HuH-7.5 (cell line): ENCODE measurements around the gene LAMA2.

Experiments used
- DNase-seq: peaks from one replicate; pipeline ENCODE4 v3.0.0; 2011; ENCODE audit warnings: low spot score

LAMA2 gene

DNA sequence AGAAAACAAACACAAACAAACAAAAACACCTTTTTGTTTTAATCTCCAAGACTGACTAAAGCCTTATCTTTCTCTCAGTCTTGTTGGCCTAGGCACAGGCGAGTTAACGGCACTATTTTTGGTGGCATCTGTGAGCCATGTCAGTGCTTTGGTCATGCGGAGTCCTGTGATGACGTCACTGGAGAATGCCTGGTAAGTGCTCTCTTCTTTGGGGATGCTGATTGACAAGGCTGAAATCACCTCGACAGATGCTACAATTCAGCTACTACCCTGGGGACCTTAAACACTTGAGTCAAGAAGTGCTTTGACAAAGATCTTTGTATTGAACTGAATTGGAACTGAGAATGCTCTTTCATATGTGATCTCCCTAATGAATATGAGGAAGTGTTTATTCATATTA is 384.1 kb downstream of the LAMA2 start:
- no peak for DNase-seq

GRCh38 chr6:129269076-129269475 is 386.1 kb downstream of the LAMA2 start:
- no peak for DNase-seq

- DNase-seq, result no peak
Measured at GRCh38 chr6:129269891-129270290, 387.0 kb downstream of the LAMA2 start.

GRCh38 chr6:129270450-129270849 is 387.5 kb downstream of the LAMA2 start:
- no peak for DNase-seq

DNA sequence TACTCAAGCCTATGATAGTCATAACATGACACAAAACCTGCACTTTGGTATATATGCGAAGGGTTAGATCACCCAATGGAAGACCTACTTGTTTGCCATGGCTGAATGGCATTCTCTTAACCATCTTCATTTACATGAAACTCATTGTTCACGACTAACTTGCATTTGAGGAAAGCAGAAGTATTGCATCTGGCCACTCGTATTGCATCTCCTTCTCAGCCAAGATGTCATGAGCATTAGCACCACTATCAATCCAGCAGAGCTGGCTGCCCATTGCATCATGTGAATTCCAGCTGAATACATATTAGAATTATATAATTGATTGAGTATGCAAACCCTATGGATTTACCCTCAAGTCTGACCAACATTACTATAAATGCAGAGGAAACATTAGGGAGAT is 390.2 kb downstream of the LAMA2 start:
- DNase-seq, result no peak

DNA sequence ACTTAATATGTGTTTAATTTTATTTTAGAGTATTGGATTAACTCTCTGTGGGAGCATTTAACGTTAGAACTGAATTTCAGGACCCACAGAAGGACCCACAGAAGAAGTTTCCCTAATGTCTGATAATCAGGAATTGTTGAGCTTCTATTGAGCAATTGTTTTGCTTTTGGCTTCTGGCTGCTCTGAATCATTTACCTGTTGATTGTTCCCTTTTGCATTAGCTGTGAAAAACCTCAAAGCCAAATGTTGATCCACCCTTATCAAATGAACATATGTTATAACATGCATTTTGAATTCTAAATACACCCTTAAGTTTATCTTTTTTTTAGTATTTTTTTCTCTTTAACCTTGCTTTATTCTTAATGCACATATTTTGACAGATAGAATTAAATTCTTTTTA is 393.5 kb downstream of the LAMA2 start:
- DNase-seq, result no peak

DNA sequence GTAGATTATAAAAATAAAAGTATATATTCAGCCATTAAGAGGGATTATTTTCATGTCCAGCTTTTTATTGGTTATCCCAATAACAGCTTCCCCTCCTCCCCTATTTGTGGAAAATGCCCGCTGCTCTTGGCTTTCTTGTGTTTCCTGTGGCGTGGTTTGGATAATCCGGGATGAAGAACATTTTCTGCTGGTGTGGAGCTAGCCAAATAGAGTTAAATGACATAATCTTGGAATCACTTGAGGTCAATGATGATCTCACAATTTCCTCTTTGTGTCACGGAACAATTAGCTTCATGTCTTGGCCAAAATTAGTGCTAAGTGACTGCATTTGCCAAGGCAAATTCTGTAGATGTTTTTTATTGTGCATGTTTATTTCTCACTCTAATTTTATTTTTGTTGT is 394.0 kb downstream of the LAMA2 start:
- DNase-seq, result no peak

- DNase-seq, result no peak
Measured at GRCh38 chr6:129279343-129280292, 396.7 kb downstream of the LAMA2 start.

DNA sequence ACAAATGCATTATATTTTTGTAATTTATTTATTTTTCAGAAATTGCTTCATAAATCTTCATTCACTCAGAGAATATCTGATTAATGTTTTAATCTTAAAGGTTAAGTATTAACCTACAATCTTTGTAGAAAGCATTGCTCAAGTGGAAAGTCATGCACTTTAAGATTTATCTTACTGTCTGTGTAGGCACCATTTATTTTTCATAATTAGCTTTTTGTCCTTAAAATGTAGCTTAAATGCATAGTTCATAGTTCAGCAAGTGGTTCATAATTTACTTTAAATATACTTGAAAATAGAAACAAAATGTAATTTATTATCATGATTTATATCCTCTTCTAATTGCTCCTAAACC is 397.3 kb downstream of the LAMA2 start:
- DNase-seq, result no peak

GRCh38 chr6:129280749-129281148 is 397.8 kb downstream of the LAMA2 start:
- DNase-seq, result no peak

DNA sequence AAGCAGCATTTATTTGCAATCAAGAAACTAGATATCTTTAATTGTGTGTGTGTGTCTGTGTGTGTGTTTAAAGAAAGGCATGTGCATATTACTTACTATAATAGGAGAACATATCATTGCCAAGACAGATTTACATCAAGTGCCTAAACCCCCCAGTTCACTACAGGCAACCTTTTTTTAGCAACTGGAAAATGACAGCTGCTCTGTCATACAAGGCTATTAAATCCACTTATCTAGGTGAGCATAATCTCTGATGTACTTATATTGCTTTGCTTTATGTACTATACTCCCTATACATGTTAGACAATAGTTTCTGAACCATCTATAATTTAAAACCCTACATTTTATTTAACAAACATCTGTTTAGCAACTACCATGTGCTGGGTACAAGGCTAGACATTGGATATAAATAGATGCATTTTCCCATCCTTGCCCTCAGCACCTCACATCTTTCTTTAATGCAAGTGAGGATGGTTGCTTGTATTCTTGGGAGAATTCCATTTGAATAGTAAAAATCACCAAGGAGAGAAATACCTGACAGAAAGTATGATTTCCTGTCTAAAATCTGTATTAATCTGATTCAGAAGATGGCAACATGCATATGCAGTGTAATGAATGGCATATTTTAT is 398.3 kb downstream of the LAMA2 start:
- no peak for DNase-seq

GRCh38 chr6:129282019-129282418 is 399.1 kb downstream of the LAMA2 start:
- DNase-seq, result no peak

DNA sequence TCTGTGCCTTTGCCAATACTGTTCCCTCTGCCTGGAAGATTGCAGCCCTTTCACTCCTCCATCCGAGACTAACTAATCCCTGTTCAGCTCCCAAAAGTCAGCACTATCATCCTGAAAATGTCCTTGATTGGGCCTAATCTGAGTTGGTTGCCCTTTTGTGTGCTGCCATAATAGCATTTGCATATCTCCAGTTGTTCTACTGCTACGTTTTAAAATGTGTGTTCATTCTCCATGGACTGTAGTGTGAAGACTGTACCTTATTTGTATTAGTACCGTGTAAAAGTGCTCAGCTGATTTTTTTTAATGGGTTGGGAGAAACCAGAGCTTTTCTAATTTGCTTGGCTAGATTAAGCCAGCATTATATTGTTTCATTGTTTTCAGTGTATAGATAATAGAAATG is 401.3 kb downstream of the LAMA2 start:
- DNase-seq, result no peak

- no peak for DNase-seq
Measured at GRCh38 chr6:129287231-129288177, 404.6 kb downstream of the LAMA2 start.

DNA sequence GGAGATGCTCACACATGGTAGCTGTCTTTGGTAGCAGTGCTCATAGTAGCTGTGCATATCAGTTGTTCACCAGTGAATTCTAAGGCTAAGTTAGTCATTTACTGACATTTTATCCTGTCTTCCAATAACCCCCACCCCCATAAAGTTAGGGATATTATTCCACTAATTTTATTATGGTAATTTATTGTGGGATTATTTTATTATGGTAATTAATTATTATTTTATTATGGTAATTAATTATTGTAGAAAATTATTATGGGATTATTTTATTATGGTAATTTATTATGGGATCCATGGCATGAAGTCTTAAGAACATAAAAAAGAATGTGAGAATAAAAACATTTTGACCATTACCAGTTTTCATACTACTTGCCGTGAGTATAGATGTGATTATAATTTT is 406.5 kb downstream of the LAMA2 start:
- DNase-seq, result no peak

GRCh38 chr6:129292836-129293235 is 409.9 kb downstream of the LAMA2 start:
- no peak for DNase-seq

DNA sequence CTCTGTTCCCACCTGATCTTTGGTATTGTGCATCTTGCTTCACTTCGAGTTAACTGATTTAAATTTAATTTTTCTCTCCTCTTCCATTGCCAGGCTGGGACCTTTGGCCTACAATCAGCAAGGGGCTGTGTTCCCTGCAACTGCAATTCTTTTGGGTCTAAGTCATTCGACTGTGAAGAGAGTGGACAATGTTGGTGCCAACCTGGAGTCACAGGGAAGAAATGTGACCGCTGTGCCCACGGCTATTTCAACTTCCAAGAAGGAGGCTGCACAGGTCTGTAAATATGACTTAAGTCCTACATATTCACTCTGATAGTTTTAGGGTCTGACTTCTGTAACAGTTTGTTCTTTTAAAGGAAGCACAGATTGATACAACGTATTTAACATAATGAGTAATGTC is 414.7 kb downstream of the LAMA2 start:
- no peak for DNase-seq

- no peak for DNase-seq
Measured at GRCh38 chr6:129302671-129303070, 419.7 kb downstream of the LAMA2 start.

DNA sequence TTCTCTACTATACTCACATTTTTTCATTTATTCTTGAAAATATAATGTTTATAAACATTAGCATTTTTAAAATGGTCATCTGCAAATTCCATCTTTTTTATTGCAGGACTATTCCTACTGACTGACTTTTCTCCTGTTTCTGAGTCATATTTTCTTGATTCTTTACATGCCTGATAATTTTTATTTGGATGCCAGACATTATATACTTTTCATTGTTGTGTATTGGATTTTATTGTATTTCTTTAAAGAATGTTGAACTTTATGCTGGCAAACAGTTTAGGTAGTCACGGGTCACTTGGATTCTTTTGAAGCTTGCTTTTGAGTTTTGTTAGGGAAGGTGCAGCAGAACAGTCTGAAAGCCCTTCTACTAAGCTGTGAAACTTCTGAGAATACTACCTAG is 423.9 kb downstream of the LAMA2 start:
- DNase-seq, result no peak

DNA sequence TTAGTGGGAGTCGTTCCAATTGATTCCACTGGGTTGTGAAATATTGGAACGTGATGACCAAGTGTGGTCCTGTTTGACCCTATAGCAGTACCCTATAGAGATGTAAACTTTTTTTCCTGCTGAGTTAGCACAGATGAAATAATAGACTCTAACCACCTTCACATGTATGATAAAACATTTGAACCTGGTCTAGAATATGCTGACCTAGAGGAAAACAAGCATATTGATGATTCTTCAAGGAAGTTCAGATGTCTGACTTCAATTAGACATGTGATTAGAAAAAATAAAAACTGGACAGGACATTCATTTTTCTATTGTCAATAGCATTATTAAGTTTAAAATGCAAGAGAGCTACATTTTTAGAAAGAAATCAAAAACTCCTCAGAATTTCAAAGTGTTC is 424.9 kb downstream of the LAMA2 start:
- DNase-seq, result no peak

DNA sequence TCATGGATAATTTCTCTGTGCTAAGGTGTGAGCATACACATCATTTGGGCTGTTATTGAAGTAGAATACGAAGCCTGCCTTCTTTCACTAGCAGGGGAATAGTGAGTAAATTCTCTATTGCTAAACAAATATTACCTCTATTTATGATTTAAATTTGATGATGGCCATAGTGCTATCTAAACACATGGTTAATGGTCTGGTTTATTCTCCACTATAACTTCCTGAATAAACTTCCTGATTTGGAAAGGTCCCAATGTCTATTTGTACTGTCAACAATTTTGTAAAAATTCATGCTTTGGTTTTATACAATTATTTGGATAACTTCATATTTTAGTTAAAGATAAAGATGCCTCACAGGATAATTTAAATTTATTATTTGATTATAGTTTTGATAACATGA is 426.2 kb downstream of the LAMA2 start:
- no peak for DNase-seq

DNA sequence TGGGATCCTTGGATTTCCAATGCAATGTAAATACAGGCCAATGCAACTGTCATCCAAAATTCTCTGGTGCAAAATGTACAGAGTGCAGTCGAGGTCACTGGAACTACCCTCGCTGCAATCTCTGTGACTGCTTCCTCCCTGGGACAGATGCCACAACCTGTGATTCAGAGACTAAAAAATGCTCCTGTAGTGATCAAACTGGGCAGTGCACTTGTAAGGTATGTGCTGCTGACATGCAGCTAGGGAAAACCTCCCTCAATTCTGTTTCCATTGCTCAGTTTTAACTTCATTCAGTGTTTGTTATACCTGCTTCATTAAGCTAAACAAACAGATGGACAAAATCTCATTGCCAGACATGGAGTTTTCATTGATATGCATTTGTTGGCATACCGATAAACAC is 429.9 kb downstream of the LAMA2 start:
- DNase-seq, result no peak

- DNase-seq, result no peak
Measured at GRCh38 chr6:129314575-129314974, 431.6 kb downstream of the LAMA2 start.
